GM12873 (cell line): ENCODE results near the gene RPS8.

ENCODE experiments used
- TF ChIP-seq, protein P1 (sequence below): IDR thresholded peaks from 2 replicates; pipeline ENCODE4 v1.5.1; 2012; ENCODE audit warnings: low read depth, mild to moderate bottlenecking, moderate library complexity, low read length, control low read depth; ENCODE audit not compliant: insufficient read depth; ENCODE audit errors: missing control alignments

The RPS8 gene

DNA sequence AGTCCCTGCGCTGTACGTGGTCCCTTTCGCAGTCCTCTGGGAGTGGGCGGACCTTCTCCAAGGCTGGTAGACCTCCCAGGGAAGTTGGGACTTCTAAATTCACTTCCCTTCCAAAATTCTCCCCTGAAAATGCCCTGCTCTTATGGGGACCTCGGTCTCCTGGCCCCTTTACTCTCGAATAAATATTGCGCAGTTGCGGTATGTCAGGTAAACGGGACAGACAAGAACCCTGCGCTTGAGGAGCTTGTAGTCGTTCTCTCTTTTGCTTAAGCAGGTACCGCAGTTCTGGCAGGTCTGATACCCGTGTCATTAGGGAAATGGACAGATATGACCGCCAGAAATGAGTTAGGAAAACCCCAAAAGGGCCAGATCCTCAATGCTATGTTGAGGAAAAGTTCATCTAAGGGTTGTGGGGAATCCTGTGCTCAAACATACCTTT, 35.1 kb upstream of the RPS8 start:
- TF ChIP-seq, protein P1, sequence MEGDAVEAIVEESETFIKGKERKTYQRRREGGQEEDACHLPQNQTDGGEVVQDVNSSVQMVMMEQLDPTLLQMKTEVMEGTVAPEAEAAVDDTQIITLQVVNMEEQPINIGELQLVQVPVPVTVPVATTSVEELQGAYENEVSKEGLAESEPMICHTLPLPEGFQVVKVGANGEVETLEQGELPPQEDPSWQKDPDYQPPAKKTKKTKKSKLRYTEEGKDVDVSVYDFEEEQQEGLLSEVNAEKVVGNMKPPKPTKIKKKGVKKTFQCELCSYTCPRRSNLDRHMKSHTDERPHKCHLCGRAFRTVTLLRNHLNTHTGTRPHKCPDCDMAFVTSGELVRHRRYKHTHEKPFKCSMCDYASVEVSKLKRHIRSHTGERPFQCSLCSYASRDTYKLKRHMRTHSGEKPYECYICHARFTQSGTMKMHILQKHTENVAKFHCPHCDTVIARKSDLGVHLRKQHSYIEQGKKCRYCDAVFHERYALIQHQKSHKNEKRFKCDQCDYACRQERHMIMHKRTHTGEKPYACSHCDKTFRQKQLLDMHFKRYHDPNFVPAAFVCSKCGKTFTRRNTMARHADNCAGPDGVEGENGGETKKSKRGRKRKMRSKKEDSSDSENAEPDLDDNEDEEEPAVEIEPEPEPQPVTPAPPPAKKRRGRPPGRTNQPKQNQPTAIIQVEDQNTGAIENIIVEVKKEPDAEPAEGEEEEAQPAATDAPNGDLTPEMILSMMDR = no peak

DNA sequence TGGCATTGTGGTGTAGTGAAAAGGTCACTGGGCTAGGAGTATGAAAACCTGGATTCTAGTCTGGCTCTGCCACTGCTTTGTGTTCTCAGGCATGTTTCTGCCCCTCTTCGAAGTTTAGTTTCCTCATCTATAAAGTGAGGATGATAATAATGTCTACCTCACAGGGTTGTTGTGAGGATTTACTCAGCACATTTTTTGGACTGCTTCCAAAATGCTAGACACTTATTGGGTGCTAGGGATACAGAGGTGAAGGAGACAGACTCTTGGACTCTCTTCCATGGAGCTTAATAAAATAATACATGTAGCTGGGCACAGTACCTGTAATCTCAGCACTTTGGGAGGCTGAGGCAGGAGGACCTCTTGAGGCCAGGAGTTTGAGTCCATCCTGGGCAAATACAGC, 32.1 kb upstream of the RPS8 start:
- TF ChIP-seq, protein P1 = no peak

DNA sequence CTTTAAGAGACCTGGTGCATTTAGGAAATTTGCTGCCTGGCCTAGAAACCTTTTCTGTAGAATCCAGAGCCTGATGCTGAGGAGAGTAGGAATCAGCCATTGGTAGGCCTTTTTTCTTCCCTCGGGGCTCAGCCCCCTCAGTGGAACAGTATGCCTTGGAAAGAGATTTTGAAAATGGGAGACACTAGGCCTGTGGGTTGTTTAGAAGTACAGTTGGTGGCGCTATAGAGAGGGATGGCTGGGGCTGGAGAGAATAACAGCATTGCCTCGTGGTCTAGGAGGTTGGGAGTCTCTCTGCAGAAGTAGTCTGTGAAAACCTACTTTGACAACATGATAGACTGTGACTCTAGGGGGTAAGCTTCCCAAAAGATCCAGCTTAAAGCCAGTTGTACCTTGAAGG, 27.5 kb upstream of the RPS8 start:
- TF ChIP-seq, protein P1 = no peak

DNA sequence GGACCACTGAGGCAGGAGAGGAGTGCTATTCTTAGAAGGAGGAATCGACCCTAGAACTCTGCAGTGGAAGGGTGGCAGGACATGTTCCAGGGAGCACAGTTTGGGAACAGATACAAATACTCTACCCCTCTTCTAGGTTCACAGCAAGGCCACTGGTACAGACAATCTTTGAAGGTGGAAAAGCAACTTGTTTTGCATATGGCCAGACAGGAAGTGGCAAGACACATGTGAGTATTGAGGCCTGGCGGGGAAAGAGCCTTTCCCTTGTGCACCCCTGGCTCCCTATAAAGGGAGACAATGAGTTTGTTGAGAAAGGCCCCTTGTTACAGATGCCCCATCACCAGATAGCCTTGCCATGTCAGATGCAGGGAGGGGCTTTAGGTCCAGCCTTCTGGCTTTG, 17.9 kb upstream of the RPS8 start:
- TF ChIP-seq, protein P1 = no peak

DNA sequence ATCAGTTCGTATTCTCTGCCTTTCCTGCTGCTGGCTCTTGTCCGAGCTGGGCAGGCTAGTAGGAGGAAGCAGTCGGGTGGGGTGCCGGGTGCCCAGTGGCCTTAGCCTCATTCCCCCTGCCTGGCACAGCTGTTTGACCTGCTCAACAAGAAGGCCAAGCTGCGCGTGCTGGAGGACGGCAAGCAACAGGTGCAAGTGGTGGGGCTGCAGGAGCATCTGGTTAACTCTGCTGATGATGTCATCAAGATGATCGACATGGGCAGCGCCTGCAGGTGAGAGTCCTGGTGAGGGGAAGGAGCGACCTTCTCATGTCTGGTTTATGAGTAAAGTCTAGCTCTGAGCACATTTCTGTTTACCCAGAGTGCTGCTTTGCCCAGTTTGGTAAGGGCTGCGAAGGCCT, 16.3 kb upstream of the RPS8 start:
- TF ChIP-seq, protein P1 = no peak

DNA sequence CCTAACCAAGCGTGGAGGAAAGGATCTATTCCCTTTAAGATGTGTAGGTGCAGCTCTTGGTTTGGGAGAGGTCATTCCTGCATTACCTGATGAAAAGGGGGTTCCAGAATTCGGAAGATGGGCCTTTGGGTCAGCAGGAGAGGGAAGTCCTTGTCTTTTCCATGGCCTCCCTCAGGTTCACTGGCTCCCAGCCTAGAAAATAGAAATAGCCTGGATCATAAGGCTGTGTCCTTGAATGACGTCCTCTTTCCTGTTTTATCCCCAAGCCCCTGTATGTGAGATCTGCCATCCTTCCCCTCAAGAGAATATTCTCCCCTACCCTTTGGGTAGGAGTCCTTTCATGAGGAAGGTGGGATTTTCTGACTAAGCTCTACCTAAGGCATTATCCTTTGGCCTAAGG, 14.5 kb upstream of the RPS8 start:
- TF ChIP-seq, protein P1 = no peak

DNA sequence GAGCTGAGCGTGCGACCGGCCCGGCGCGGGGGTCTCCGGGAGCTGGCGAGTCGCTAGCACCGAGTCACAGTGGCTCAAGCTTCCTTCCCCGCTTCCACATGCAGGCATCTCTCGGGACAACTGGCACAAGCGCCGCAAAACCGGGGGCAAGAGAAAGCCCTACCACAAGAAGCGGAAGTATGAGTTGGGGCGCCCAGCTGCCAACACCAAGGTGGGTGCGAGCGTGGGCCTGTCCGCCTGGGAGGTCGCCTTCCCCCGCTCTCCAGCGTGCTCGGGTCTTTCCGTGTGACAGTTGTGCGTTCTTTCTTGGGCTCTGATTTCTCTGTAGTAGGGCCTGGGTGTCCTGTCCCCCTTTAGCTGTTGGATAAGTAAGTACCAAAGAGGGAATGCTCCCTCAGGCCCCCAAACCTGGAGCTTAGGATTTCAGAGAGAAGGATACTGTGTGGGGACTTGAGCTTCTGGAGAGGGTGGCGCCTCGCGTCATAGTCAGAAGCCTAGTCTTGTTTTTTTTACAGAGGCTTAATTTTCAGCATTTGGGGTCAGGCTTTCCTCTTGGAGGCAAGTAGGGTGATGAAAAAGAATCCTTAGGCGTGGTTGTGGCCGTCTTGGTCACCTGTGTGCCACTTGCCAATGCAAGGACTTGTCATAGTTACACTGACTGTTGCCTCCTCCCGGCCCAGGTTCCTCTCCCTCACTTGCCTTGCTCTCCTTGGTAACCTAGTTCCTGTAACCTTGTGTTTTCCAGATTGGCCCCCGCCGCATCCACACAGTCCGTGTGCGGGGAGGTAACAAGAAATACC, 790 bp downstream of the RPS8 start:
- TF ChIP-seq, protein P1 = no peak
